ENCODE data around the gene NPAS2. TPM values are rescaled to one million over a fixed set of nuclear protein-coding genes. Genes with fewer than 3 reads are reported as not detected.

The NPAS2 gene
- total RNA-seq, 8 experiments from 2014 or later = 1.6 to 35.0 (median 6.4) TPM

DNA sequence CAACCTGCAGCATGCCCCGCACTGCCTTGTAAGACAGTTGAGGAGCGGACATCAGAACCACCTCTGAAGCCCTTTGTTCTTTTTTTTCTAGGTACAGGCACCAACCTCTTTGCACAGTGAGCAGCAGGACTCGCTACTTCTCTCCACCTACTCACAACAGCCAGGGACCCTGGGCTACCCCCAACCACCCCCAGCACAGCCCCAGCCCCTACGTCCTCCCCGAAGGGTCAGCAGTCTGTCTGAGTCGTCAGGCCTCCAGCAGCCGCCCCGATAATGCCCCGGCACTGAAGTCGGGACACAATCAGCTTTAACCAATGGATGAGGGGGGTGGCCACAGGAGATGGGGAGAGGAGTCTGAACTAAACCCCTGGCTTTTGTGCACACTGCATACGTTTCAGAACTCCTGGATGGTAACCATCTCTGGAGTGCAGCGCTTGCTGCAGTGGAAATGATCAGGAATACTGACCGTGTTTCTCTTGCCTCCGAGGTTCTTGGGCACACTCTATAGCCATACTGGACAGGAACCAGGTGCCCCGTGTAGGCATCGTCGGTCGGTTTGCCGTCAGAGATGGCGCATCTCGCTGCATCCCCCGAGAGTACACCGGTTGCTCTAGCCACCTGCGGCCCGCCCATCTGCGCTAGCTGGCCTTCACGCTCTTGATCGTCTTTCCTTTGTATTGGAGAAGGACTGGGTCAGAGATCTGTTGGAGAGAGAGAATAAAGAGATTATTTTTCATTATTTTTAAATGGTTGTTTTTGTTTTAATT, 175.6 kb downstream of the NPAS2 start:
- WGBS, 10 experiments = 80 to 100% (median 92%) methylated on average over 1 to 15 of the region's 28 CpGs; no CpG with 5 or more reads in 2 of the 10 experiments
- in situ Hi-C loops (cut with MboI; ENCODE audit: low pct_unique_long_range_greater_than_20kb in 2 of 9, low sequenced_read_pairs in 9 of 9, unreplicated experiment in 9 of 9) = loop anchor here in 8 of 9 experiments (10.0 to 25.0 kb wide), 4 partner anchors 258 to 391 kb away; no protein-coding TSS in a partner anchor

DNA sequence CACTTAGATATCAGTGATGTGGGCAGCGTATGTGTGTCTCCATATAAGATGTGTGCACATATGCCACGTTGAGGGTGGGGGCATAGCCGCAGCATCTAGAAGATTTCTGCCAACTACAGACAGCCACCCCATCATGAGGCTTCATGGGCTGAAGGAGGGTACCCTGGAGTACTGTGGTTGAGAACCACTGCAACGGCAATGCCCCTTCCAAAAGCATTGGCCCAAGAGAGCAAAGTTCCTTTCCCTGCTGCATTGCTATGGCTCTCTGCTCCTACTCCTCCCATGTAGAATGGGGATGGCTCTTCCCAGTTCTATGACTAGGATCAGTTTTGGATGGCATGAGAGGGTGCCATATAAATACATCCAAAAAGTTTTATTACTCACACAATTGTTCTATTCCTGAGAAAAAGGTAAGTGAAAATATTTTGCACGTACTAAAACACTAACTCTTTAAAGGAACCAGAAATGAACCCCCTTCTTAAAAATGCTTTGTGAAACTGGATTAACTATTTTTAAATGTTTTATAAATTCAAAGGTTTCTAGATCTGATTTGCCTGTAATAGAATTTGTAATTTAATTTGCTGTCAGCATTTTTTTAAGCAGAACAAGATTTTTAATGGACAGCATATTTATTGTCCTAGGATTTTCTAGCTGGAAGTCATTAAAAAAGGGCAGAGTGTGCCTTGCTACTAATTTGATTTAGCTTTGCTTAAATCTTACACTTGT, 177.7 kb downstream of the NPAS2 start:
- ATAC-seq (replicated peaks in 6 of 8) = no peak
- H3K27ac ChIP-seq = no peak overlapping the region
- no peak overlapping the region for H3K4me3 ChIP-seq
- H3K4me1 ChIP-seq (replicated peaks in 1 of 2) = peaks cover 5 to 8% of the 10 kb centered on the region in 2 donors
- WGBS, 10 experiments = 50 to 100% (median 76%) methylated on average over 1 to 5 of the region's 5 CpGs; no CpG with 5 or more reads in 1 of the 10 experiments
- in situ Hi-C loops (cut with MboI; ENCODE audit: low pct_unique_long_range_greater_than_20kb in 2 of 9, low sequenced_read_pairs in 9 of 9, unreplicated experiment in 9 of 9) = loop anchor here in 8 of 9 experiments (10.0 to 25.0 kb wide), 4 partner anchors 260 to 393 kb away; no protein-coding TSS in a partner anchor

More for the DNA sequence above, 175.6 kb downstream of the NPAS2 start:
- no peak overlapping the region for H3K27ac ChIP-seq
- no peaks in the 10 kb centered on the region for H3K4me1 ChIP-seq (replicated peaks in 1 of 2)
- ATAC-seq (replicated peaks in 6 of 8) = no peak
- no peak overlapping the region for H3K4me3 ChIP-seq

DNA sequence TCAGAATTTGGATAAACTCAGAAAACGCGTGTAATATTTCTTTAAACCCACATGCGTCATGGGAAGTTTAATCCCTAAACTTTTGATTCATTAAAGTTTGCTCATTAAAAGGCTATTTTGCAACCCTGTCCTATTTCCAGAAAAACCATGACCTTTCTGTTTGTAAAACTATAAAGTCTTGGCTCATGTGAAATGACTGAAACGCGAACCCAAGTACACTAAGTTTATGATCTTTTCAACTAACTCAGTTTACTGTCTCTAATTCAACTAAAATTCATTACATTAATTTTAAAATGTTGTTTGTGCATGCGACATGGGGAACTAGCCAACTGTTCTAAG, 178.3 kb downstream of the NPAS2 start:
- H3K27ac ChIP-seq = no peak overlapping the region
- no peak for ATAC-seq (replicated peaks in 6 of 8)
- H3K4me1 ChIP-seq (replicated peaks in 1 of 2) = peaks cover 5 to 8% of the 10 kb centered on the region in 2 donors
- 14 to 96% (median 87%) methylated on average over 2 to 6 of the region's 6 CpGs for WGBS, 10 experiments
- no peak overlapping the region for H3K4me3 ChIP-seq
- in situ Hi-C loops (cut with MboI; ENCODE audit: low pct_unique_long_range_greater_than_20kb in 2 of 9, low sequenced_read_pairs in 9 of 9, unreplicated experiment in 9 of 9) = loop anchor here in 8 of 9 experiments (10.0 to 25.0 kb wide), 4 partner anchors 261 to 393 kb away; no protein-coding TSS in a partner anchor

DNA sequence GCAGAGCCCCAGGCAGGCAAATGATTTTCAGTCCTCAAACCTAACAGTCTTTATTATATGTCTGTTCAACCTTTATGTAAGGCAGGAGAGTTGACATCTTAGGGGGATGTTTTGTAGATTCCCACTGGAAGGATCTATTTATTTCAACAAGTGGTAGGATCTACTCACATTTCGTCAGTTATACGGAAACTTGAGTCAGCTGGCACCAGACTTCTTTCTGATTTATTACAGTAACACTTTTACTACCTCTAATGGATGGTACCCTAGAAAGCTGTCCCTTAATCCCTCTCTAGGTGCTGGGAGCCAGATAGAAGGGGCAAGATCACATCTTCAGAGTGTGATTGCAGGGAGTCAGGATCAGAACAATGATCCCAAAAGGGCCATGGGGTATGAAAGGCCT, 180.1 kb downstream of the NPAS2 start:
- no peak for ATAC-seq (replicated peaks in 6 of 8)
- H3K27ac ChIP-seq = no peak overlapping the region
- H3K4me3 ChIP-seq = no peak overlapping the region
- in situ Hi-C loops (cut with MboI; ENCODE audit: low pct_unique_long_range_greater_than_20kb in 2 of 9, low sequenced_read_pairs in 9 of 9, unreplicated experiment in 9 of 9) = loop anchor here (10.0 to 25.0 kb wide), 7 partner anchors 162 to 395 kb away; partner anchors contain the start of genes CNOT11 (in 1 of the 9) and TBC1D8 (in 1 of the 9)
- WGBS, 10 experiments = 55 to 100% (median 89%) methylated on average over 2 of the region's 2 CpGs; no CpG with 5 or more reads in 5 of the 10 experiments
- peaks cover 14% of the 10 kb centered on the region in 2 donors for H3K4me1 ChIP-seq (replicated peaks in 1 of 2)

DNA sequence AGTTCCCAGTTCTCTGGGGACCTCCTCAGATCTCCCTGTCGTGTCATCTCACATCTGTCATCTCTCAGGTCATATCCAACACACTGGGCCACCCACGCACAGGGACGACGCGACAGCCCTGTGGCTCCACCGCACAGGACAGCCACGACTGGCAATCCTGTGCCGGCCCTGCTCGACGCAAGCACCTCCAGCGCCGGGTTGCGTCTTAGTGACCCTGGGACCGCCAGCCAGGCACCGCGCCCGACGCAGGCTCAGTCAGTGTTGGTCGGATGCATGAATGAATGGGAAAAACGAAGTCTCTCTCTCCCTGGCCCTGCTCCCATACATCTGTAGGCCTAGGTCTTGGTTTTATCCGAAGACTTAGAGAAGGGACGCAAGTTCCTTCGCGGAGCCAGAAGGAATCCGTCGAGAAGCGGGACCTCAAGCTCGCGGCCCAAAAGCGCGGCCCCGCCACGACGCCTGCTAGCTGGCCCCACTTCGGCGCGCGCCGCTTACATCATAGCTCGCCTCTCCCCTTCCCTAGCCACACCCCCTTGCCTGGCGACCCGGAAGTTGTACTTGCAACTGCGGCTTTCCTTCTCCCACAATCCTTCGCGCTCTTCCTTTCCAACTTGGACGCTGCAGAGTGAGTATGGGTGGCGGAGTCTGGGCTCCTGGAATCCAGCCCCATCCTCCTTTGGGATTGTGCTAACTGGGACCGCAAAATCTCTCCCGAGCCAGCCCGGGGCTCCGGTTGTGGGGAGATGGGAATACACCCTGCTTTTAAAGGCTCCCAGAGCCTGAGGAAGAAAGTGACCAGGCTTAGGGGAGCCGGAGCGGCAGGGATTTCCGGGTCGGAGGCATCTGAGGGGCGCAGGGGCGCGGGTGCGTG, 182.0 kb downstream of the NPAS2 start, which contains the start of gene RPL31:
Gene RPL31 (plus strand): TSS at position 599 of the 871 bp plus-strand sequence. CDS start 413 bp downstream, outside the sequence.
- Histone ChIP-seq H3K27ac (peak within 1 kb of the TSS; percentile 81 to 92), H3K4me1 (replicated peaks in 1 of 2) (peaks cover 14% of the 10 kb centered on the region in 2 donors), H3K4me3 (peak within 1 kb of the TSS; percentile 58 to 96 (median 69))
- WGBS, 10 experiments = 0 to 10% (median 5%) methylated on average over 6 to 30 of the region's 59 CpGs; no CpG with 5 or more reads in 5 of the 10 experiments
- in situ Hi-C loops (cut with MboI; ENCODE audit: low pct_unique_long_range_greater_than_20kb in 2 of 9, low sequenced_read_pairs in 9 of 9, unreplicated experiment in 9 of 9) = loop anchor here in 3 of 9 experiments (25.0 kb wide), 3 partner anchors 160 to 260 kb away; partner anchors contain the start of genes CNOT11 (in 1 of the 3) and TBC1D8 (in 1 of the 3)
- ATAC-seq (replicated peaks in 6 of 8) = peak; percentile 85 to 95 (median 92)

DNA sequence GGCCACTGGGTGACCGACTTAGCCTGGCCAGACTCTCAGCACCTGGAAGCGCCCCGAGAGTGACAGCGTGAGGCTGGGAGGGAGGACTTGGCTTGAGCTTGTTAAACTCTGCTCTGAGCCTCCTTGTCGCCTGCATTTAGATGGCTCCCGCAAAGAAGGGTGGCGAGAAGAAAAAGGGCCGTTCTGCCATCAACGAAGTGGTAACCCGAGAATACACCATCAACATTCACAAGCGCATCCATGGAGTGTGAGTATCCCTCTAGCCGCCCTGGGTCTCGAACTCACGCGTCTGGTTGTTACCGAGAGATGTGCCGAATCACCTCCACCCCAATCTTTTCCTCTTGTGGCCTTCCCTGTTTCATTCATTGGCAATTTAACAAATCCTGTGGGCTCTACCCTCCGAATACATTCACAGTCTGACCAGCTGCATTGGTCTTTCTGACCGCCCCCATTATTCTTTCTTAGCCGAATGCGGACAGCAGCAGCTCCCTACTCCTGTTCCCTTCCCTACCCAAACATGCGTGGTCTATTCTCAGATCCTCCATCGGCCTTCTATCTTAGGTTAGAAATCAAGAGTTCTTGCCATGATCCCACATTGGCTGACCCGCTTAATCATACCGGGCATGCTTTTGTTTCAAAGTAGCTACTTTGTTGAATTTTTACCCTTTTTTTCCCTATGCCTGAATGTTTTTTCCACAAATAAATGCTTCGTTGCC, 182.8 kb downstream of the NPAS2 start:
- ATAC-seq (replicated peaks in 6 of 8) = peak in 2 of 8 experiments; percentile 4 to 5
- in situ Hi-C loops (cut with MboI; ENCODE audit: low pct_unique_long_range_greater_than_20kb in 2 of 9, low sequenced_read_pairs in 9 of 9, unreplicated experiment in 9 of 9) = loop anchor here in 3 of 9 experiments (25.0 kb wide), 3 partner anchors 160 to 260 kb away; partner anchors contain the start of genes CNOT11 (in 1 of the 3) and TBC1D8 (in 1 of the 3)
- Histone ChIP-seq H3K4me1 (replicated peaks in 1 of 2) (peaks cover 14% of the 10 kb centered on the region in 2 donors), H3K27ac (peak overlapping the region; percentile 72 to 92), H3K4me3 (peak overlapping the region; percentile 58 to 96 (median 69))
- 0 to 5% (median 0%) methylated on average over 3 to 18 of the region's 26 CpGs; no CpG with 5 or more reads in 1 of the 10 experiments for WGBS, 10 experiments

DNA sequence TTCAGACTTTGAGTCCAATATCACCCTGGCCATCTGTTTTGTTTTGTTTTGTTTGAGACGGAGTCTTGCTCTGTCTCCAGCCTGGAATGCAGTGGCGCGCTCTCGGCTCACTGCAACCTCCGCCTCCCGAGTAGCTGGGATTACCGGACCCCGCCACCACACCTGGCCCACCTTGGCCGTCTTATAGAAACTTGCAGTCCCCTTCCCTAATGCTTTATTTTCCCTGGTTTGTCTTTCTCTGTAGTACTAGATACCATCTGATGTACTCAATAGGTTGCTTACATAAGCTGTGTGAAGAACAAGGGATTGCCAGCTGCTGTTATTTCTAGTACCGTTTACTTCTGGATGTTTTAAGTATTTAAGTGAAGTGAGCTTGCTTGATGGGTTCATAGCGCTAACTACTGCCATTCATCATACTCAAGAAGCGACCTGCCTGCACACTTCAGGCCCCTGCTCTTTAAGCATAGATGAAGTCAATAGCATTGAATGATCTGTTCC, 183.4 kb downstream of the NPAS2 start:
- H3K4me1 ChIP-seq (replicated peaks in 1 of 2) = peaks cover 14% of the 10 kb centered on the region in 2 donors
- ATAC-seq (replicated peaks in 6 of 8) = no peak
- whole genome bisulfite sequencing, 10 experiments = 3 to 80% (median 21%) methylated on average over 1 to 8 of the region's 12 CpGs
- in situ Hi-C loops (cut with MboI; ENCODE audit: low pct_unique_long_range_greater_than_20kb in 2 of 9, low sequenced_read_pairs in 9 of 9, unreplicated experiment in 9 of 9) = loop anchor here in 3 of 9 experiments (25.0 kb wide), 3 partner anchors 159 to 259 kb away; partner anchors contain the start of genes CNOT11 (in 1 of the 3) and TBC1D8 (in 1 of the 3)
- peak overlapping the region; percentile 58 to 96 (median 69) for H3K4me3 ChIP-seq
- peak overlapping the region in 1 of 2 donors; percentile 92 for H3K27ac ChIP-seq

DNA sequence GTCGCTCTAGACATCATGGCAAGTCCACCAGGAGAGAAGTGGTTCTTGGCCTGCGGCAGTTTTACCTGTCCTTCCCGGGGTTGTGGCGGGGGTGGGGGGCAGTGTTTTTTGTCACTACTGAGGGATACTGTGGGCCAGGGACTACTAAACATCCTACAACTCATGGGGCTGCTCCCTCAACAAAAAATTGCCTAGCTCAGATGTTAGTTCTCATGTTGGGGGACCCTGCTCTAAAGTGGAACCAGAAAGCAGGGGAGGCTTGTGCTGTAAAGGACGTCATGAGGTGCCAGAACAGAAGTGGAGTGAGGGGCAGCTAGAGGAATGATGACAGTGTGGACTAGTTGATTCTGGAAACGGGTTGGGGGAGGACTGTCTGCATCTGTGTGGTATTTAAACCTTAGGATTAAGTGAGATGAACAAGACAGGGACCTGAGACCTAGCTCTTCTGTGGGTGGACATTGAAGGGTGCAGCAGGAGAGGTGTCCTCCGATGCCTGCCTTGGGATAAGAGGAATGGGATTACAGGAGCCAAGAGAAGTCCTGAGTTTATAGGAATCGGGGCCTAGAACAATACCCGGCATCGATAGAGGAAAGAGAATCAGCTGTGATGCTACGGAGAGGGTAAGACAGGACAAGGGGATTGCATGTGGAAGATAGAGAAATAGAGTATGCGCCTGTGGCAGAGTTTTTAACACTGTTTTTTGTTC, 184.8 kb downstream of the NPAS2 start:
- 60 to 100% (median 84%) methylated on average over 1 to 9 of the region's 12 CpGs; no CpG with 5 or more reads in 2 of the 10 experiments for WGBS, 10 experiments
- no peak overlapping the region for H3K27ac ChIP-seq
- in situ Hi-C loops (cut with MboI; ENCODE audit: low pct_unique_long_range_greater_than_20kb in 2 of 9, low sequenced_read_pairs in 9 of 9, unreplicated experiment in 9 of 9) = loop anchor here in 3 of 9 experiments (25.0 kb wide), 3 partner anchors 158 to 258 kb away; partner anchors contain the start of genes CNOT11 (in 1 of the 3) and TBC1D8 (in 1 of the 3)
- ATAC-seq (replicated peaks in 6 of 8) = no peak
- H3K4me1 ChIP-seq (replicated peaks in 1 of 2) = peaks cover 14% of the 10 kb centered on the region in 2 donors
- H3K4me3 ChIP-seq = no peak overlapping the region

DNA sequence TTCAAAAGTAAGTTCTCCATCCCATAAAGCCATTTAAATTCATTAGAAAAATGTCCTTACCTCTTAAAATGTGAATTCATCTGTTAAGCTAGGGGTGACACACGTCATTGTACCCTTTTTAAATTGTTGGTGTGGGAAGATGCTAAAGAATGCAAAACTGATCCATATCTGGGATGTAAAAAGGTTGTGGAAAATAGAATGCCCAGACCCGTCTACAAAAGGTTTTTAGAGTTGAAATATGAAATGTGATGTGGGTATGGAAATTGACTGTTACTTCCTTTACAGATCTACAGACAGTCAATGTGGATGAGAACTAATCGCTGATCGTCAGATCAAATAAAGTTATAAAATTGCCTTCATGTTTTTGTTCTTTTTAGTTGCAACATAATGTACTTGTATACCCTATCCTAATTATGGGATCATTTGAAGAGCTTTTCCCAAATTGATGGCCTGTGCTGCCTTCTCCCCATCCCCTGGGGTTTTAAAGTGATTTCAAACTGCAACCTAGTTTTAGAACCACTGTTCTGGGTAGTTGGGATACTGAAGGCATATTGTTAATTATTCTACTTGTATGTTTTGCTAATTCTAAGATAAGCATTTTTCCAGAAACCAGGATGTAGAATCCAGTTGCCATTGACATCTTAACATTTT, 186.3 kb downstream of the NPAS2 start:
- no peak overlapping the region for H3K27ac ChIP-seq
- in situ Hi-C loops (cut with MboI; ENCODE audit: low pct_unique_long_range_greater_than_20kb in 2 of 9, low sequenced_read_pairs in 9 of 9, unreplicated experiment in 9 of 9) = loop anchor here in 3 of 9 experiments (25.0 kb wide), 3 partner anchors 156 to 256 kb away; partner anchors contain the start of genes CNOT11 (in 1 of the 3) and TBC1D8 (in 1 of the 3)
- ATAC-seq (replicated peaks in 6 of 8) = no peak

More for the DNA sequence above, 186.3 kb downstream of the NPAS2 start:
- Histone ChIP-seq H3K4me1 (replicated peaks in 1 of 2) (peaks cover 12 to 14% of the 10 kb centered on the region in 2 donors), H3K4me3 (no peak overlapping the region)
- 37 to 100% (median 86%) methylated on average over 1 to 4 of the region's 4 CpGs; no CpG with 5 or more reads in 1 of the 10 experiments for WGBS, 10 experiments
